ENCODE data around the gene FBRSL1. TPM values are rescaled to one million over a fixed set of nuclear protein-coding genes. Genes with fewer than 3 reads are reported as not detected.

Gene FBRSL1
- total RNA-seq, 4 donors from 2014 or later = 13.8 to 31.5 (median 16.1) TPM

GRCh38 chr12:132555686-132556085 is 65.7 kb downstream of the FBRSL1 start:
- Histone ChIP-seq H3K4me3 (no peak overlapping the region), H3K4me1 (peaks cover 0 to 20% (median 9%) of the 10 kb centered on the region in 4 donors), H3K27ac (no peak overlapping the region), H3K9me3 (no peaks in the 10 kb centered on the region), H3K36me3 (peaks cover 0 to 60% (median 0%) of the 10 kb centered on the region in 3 donors), H3K27me3 (peaks cover 0 to 8% of the 10 kb centered on the region in 2 donors)
- no peak for DNase-seq (ENCODE audit: low spot score in 2 of 2)
- no peak for TF ChIP-seq EP300 (IDR thresholded peaks at IDR 0.05)
- TF ChIP-seq POLR2A (IDR thresholded peaks at IDR 0.05) = no peak
- no peak for TF ChIP-seq CTCF (IDR thresholded peaks at IDR 0.05)
- WGBS, 2 donors = 91 to 95% methylated on average over 13 of the region's 13 CpGs

DNA sequence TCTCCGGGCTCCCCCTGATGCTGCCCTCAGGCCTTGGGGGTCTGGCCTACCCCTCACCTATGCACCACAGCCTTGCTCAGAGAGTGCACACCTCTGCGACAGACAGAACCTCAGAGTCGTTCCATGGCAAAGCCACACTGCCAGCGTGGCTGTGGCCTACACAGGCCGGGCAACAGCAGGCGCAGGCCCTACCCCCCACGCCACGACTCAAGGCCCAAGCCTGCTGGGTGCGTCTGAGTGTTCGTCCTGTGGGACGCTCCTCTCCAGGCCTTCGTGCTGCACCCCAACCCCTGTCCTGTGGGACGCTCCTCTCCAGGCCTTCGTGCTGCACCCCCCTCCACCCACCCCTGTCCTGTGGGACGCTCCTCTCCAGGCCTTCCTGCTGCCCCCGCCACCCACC is 66.3 kb downstream of the FBRSL1 start:
- H3K27me3 ChIP-seq = peaks cover 0 to 8% of the 10 kb centered on the region in 2 donors
- H3K9me3 ChIP-seq = no peaks in the 10 kb centered on the region
- H3K4me3 ChIP-seq = no peak overlapping the region
- WGBS, 2 donors = 92 to 93% methylated on average over 12 to 15 of the region's 16 CpGs
- no peak for TF ChIP-seq POLR2A (IDR thresholded peaks at IDR 0.05)
- TF ChIP-seq EP300 (IDR thresholded peaks at IDR 0.05) = no peak
- TF ChIP-seq CTCF (IDR thresholded peaks at IDR 0.05) = no peak
- peaks cover 0 to 54% (median 0%) of the 10 kb centered on the region in 3 donors for H3K36me3 ChIP-seq
- H3K4me1 ChIP-seq = peaks cover 0 to 26% (median 13%) of the 10 kb centered on the region in 4 donors
- H3K27ac ChIP-seq = no peak overlapping the region
- no peak for DNase-seq (ENCODE audit: low spot score in 2 of 2)

DNA sequence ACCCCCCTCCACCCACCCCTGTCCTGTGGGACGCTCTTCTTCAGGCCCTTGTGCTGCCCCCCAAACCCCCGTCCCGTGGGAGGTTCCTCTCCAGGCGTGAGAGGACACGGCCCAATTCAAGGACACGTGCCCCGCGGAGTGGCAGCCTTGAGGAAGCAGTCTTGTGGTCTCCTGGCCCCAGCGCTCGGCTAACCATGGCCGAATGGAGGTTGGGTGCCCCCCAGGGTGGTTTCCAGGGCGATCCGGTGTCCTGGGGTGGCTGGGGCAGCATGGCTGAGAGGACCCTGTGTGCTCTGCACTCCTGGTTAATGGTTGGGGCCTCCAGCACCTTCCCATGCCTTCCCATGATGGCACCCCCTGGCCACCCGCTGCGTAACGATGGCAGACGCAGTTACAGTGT is 66.8 kb downstream of the FBRSL1 start:
- TF ChIP-seq POLR2A (IDR thresholded peaks at IDR 0.05) (no peak), CTCF (IDR thresholded peaks at IDR 0.05) (no peak), EP300 (IDR thresholded peaks at IDR 0.05) (no peak)
- Histone ChIP-seq H3K4me3 (no peak overlapping the region), H3K27ac (no peak overlapping the region), H3K27me3 (peaks cover 0 to 8% of the 10 kb centered on the region in 2 donors), H3K36me3 (peaks cover 0 to 49% (median 0%) of the 10 kb centered on the region in 3 donors), H3K4me1 (peaks cover 0 to 30% (median 15%) of the 10 kb centered on the region in 4 donors), H3K9me3 (no peaks in the 10 kb centered on the region)
- no peak for DNase-seq (ENCODE audit: low spot score in 2 of 2)
- 86 to 98% methylated on average over 4 to 17 of the region's 17 CpGs for WGBS, 2 donors

GRCh38 chr12:132557291-132558015 is 67.5 kb downstream of the FBRSL1 start:
- H3K4me3 ChIP-seq = no peak overlapping the region
- H3K9me3 ChIP-seq = no peaks in the 10 kb centered on the region
- H3K27ac ChIP-seq = no peak overlapping the region
- peaks cover 0 to 30% (median 15%) of the 10 kb centered on the region in 4 donors for H3K4me1 ChIP-seq
- H3K27me3 ChIP-seq = peaks cover 0 to 8% of the 10 kb centered on the region in 2 donors
- no peak for DNase-seq (ENCODE audit: low spot score in 2 of 2)
- H3K36me3 ChIP-seq = peaks cover 0 to 42% (median 0%) of the 10 kb centered on the region in 3 donors
- TF ChIP-seq POLR2A (IDR thresholded peaks at IDR 0.05) (no peak), CTCF (IDR thresholded peaks at IDR 0.05) (no peak), EP300 (IDR thresholded peaks at IDR 0.05) (no peak)
- WGBS, 2 donors = 87% methylated on average over 18 to 19 of the region's 19 CpGs
